Nephron progenitor cell (in vitro differentiated cells): Measurements from ENCODE around the gene SYNM.

Experiments
- DNase-seq: peaks from one replicate; pipeline ENCODE4 v3.0.0; 2021
- H3K27ac Mint-ChIP-seq: 2 replicates; pipeline ENCODE4 v1.8.0; 2021; ENCODE audit warnings: mild to moderate bottlenecking, moderate library complexity, mixed read lengths
- H3K27me3 Mint-ChIP-seq: 2 replicates; pipeline ENCODE4 v1.8.0; 2021; ENCODE audit warnings: mild to moderate bottlenecking, low read depth, mixed read lengths; ENCODE audit not compliant: poor library complexity
- H3K36me3 Mint-ChIP-seq: 2 replicates; pipeline ENCODE4 v1.8.0; 2021; ENCODE audit warnings: low read depth, mixed read lengths
- H3K4me1 Mint-ChIP-seq: 2 replicates; pipeline ENCODE4 v1.8.0; 2021; ENCODE audit warnings: mixed read lengths
- H3K4me3 Mint-ChIP-seq: 2 replicates; pipeline ENCODE4 v1.8.0; 2021; ENCODE audit warnings: mild to moderate bottlenecking, moderate library complexity, mixed read lengths
- H3K9me3 Mint-ChIP-seq: 2 replicates; pipeline ENCODE4 v1.8.0; 2021; ENCODE audit warnings: mild to moderate bottlenecking, moderate library complexity, mixed read lengths
- TF ChIP-seq, protein P1 (sequence below): fragments of 200-600 bp; sonication (generic); IDR thresholded peaks from 2 replicates; pipeline ENCODE4 v1.5.0; 2021; ENCODE audit warnings: antibody characterized with exemption

The SYNM gene

DNA sequence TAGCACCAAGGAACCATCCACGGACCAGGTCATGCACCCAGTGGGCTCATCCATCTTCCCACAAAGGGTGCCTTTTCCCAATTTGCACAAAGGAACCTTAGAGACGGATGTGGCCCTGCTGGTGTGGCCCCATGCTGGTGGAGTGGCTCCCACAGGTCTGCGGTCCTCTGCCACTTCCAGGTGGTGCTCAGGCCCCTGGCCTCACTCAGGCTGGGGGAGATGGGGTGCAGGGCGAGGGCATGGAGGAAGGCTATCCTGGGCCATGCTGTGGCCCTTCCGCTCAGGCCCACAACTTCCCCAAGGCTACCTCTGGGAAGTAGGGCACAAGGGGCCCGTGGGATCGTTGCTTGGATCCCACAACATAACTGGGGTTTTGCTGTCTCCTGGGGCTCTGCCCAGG is 5.2 kb upstream of the SYNM start:
- Mint-ChIP-seq H3K4me3 (peak overlapping the region; percentile 56), H3K36me3 (no peaks in the 10 kb centered on the region), H3K9me3 (no peaks in the 10 kb centered on the region), H3K27me3 (peaks cover 35% of the 10 kb centered on the region), H3K27ac (no peak overlapping the region), H3K4me1 (peaks cover 44% of the 10 kb centered on the region)
- TF ChIP-seq, protein P1, sequence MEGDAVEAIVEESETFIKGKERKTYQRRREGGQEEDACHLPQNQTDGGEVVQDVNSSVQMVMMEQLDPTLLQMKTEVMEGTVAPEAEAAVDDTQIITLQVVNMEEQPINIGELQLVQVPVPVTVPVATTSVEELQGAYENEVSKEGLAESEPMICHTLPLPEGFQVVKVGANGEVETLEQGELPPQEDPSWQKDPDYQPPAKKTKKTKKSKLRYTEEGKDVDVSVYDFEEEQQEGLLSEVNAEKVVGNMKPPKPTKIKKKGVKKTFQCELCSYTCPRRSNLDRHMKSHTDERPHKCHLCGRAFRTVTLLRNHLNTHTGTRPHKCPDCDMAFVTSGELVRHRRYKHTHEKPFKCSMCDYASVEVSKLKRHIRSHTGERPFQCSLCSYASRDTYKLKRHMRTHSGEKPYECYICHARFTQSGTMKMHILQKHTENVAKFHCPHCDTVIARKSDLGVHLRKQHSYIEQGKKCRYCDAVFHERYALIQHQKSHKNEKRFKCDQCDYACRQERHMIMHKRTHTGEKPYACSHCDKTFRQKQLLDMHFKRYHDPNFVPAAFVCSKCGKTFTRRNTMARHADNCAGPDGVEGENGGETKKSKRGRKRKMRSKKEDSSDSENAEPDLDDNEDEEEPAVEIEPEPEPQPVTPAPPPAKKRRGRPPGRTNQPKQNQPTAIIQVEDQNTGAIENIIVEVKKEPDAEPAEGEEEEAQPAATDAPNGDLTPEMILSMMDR: no peak
- DNase-seq: no peak

DNA sequence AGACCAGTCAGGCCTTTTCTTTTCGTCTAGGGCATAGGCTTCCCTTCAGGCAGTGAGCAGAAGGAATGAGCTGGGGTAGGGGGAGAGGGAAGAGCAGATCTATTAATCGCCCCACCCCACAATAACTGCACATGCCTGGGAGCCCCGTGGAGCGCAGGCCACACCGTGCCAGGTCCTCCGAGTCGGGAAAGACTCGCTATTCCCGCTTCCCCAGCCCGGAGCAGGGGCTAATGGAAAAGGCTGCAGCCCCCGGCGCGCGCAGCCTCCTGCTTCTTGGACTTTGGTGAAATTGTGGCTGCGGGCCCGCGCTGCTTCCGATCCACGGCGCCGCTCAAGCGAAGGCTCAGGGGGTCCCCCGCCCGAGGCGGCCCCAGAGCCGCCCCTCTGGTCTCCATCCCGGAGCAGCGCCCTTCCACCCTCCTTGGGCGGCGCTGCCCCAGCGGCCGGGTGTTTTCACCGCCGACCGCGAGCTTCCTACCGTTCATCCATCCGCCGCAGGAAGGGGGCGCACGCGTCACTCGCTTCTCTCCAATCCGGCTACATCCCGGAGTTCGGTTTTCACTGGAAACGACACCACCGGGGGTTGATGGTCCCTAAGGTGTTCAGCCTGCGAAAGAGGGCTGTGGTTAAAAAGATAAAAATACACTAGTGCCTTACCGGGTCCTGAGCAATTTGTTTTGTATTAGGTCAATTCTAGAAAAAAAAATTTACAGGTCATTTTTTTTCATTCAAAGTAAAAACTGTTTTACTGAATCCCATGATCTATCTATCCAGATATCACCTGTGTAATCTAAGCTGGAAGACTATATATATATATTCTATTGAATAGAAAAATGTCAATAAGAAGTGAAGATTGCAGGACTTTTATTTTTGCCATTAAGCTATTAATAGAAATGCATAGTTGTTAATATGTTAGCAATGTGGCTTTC is 4.4 kb upstream of the SYNM start:
- Mint-ChIP-seq H3K4me1 (peaks cover 40% of the 10 kb centered on the region), H3K36me3 (no peaks in the 10 kb centered on the region), H3K4me3 (peak overlapping the region; percentile 56), H3K27ac (no peak overlapping the region), H3K9me3 (no peaks in the 10 kb centered on the region), H3K27me3 (peaks cover 40% of the 10 kb centered on the region)
- DNase-seq: peak; percentile 90
- TF ChIP-seq, protein P1: peak; percentile 68

DNA sequence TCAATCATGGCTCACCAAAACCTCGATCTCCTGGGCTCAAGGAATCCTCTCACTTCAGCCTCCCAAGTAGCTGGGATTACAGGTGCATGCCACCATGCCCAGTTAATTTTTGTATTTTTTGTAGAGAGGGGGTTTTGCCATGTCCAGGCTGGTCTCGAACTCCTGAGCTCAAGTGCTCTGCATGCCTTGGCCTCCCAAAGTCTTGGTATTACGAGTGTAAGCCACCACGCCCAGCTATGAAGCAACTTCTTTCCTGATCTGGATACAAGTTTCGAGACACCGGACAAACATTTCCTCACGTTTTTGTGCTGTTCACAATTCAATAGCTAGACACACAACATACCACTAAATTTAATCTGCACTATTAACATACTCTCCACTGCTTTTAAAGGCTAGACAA is 3.4 kb upstream of the SYNM start:
- Mint-ChIP-seq H3K36me3 (no peaks in the 10 kb centered on the region), H3K4me3 (peak overlapping the region; percentile 37), H3K27me3 (peaks cover 50% of the 10 kb centered on the region), H3K4me1 (peaks cover 33% of the 10 kb centered on the region), H3K9me3 (no peaks in the 10 kb centered on the region), H3K27ac (no peak overlapping the region)
- DNase-seq: no peak
- TF ChIP-seq, protein P1: no peak

DNA sequence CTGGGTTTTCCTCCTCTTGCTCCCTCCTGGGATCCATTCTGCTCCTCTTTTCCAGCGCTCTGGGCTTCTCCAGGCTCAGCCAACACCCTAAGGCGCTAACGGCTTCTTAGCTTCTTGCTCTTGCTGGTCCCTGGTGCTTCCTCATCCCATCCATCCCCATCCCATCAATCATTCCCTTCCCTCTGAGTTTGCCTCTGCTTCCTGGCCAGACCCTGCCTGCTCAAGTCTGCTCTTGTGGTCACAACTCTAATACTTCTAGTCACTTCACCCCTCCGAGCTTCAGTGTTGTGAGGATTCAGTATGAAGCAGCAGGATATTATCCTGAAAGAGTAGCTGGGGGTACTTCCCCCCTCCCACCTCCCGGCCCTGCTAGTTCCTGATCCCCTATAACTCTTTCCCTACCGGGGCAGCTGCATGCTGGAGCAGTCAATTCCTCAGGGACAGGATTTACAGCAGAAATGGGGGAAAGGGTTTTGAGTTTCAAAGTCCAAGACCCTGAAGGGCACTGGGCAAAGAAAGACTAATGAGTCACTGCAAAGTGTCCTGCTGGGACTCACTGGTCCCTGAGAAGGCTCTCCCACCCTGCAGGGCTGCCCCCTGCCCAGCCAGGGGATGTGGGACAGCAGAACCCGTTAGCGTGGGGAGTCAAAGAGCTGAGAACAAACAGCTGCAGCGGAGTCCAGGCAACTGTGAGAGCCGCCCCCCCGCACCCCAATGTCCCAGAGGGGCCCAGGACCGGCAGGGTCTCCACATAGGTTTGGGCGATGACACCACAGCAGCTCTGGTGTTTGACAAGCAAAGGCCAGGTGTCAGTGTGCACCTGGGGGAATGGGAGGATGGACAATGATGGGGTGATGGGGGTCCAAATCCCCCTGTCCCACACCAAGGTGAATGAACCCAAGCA is 2.3 kb upstream of the SYNM start:
- Mint-ChIP-seq H3K4me1 (peaks cover 39% of the 10 kb centered on the region), H3K27me3 (peaks cover 60% of the 10 kb centered on the region), H3K36me3 (no peaks in the 10 kb centered on the region), H3K4me3 (peak overlapping the region; percentile 39), H3K9me3 (no peaks in the 10 kb centered on the region), H3K27ac (peak overlapping the region; percentile 19)
- DNase-seq: peak; percentile 59
- TF ChIP-seq, protein P1: no peak

DNA sequence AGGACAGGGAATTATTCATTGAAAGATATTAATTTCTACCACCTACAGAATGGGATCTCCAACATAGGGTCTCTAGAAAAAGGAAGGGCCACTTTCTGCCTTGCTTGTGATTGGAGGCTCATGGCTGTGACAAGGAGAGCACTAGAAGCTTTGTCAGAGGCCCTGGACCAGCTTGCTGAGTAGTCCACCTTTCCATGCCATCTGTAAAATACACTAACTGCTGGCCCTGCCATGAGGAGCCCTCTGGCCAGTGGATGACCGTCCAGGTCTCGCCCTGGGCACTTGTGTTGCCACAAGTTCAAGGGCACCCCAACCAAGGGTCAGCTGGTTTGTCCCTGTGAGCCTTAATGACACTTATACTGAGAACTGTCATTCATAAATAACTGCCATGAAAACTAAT is 1.6 kb upstream of the SYNM start:
- H3K27me3 Mint-ChIP-seq: peaks cover 65% of the 10 kb centered on the region
- TF ChIP-seq, protein P1: no peak
- no peaks in the 10 kb centered on the region for H3K9me3 Mint-ChIP-seq
- no peak for DNase-seq
- H3K27ac Mint-ChIP-seq: no peak overlapping the region
- peaks cover 39% of the 10 kb centered on the region for H3K4me1 Mint-ChIP-seq
- H3K36me3 Mint-ChIP-seq: no peaks in the 10 kb centered on the region
- peak overlapping the region; percentile 18 for H3K4me3 Mint-ChIP-seq
